CD4-positive, alpha-beta T cell treated with Interleukin-15 for 1 hour (primary cell): ENCODE results near the gene VWDE.
"Not testable (repeated sequence)": the region's sequence is repeated elsewhere in the genome, so short reads cannot be mapped to it uniquely, and the experiment has no call there.

Experiments
- DNase-seq: peaks from one replicate; pipeline ENCODE4 v3.0.0-alpha.2; 2020

The VWDE gene

DNA sequence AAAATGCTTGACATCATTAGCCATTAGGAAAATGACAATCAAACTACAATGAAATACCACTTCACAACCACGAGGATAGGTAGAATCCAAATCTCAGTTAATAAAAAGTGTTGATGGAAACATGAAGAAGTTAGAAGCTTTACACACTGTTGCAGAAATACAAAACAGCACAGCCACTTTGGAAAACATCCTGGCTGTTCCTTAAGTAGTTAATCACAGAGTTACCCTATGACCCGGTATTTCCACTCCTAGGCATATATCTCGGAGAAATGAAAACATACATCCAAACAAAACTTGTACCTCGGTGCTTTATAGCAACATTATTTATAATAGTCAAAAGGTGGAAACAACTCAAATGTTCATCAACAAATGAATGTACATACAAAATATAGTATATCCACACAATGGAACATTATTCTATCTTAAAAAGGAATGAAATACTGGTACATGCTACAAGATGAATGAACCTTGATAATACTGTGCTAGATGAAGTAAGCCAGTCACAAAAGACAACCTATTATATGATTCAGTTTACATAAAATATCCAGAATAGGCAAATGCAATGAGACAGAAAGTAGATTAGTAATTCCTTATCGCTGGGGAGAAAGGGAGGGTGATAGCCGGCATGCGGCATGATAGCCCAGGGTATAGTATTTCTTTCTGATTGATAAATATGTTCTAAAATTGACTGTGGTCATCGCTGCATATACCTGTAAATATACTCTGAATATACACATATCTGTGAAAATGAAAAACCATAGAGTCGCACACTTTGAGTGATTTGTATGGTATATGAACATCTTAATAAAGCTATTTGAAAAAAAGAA, 1.9 kb downstream of the VWDE start:
- DNase-seq, result no peak

DNA sequence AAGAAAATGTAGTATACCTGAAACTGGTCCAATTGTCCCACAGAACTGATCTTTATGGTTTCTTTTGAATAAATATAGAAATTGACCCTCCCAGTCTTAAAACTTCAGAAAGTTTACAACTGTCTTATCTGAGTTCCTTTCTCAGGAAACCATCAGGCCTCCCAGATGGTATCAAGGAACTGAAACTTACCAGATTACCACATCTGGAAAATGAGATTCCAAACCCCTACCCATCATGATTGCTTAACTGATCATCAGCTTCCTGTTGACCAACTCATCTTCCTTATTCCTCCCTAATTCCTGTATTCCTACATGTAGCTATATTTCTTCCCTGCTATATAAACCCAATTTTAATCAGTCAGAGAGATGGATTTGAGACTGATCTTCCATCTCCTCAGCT, 5.5 kb downstream of the VWDE start:
- no peak for DNase-seq

DNA sequence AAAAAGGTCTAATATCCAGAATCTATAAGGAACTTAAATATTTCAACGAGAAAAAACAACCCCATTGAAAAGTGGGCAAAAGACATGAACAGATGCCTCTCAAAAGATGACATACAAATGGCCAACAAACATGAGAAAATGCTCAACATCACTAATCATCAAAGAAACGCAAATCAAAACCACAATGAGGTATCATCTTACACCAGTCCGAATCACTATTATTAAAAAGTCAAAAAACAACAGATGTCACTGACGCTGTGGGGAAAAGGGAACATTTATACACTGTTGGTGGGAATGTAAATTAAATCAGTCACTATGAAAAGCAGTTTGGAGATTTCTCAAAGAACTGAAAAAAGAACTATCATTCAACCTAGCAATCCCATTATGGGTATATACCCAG, 6.0 kb downstream of the VWDE start:
- DNase-seq, result no peak

DNA sequence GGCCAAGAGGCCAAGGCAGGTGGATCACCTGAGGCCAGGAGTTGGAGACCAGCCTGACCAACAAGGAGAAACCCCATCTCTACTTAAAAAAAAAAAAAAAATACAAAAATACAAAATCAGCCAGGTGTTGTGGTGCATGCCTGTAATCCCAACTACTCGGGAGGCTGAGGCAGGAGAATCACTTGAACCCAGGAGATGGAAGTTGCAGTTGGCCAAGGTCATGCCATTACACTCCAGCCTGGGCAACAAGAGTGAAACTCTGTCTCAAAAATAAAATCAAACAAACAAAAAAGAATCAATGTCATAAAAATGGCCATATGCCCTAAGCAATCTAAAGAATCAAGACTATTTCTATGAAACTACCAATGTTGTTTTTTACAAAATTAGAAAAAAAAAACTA, 7.0 kb downstream of the VWDE start:
- DNase-seq, result not testable (repeated sequence)

DNA sequence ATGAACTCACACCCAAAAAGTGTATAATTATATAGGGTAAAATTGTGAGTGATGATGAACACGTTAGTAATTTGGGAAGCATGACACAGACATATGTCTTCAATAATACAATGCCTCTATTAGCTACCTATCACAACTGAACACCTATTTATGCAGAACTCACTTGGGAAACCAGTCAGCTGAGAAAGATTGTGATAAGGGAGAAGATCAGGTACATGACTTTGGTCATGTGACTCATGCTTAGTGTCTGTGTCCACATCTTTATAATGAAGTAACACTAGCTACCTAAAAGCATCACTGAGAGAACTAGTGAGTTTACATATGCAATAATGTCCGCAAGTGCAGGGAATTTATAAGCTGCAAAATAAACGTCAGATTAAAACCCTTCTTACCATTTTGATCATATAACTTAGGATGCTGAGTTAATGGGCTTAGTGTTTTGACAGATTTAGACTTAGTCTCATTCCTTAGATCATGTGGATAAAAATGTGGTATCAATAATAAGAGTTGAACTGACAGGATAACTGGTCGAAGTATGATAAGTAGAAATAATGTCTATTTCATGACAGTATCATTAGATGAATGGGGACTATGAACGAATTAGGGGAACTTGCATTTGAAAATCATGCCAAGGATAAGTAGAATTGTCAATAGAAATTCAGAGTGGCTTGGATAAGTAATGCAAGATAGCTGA, 11.6 kb downstream of the VWDE start:
- no peak for DNase-seq

DNA sequence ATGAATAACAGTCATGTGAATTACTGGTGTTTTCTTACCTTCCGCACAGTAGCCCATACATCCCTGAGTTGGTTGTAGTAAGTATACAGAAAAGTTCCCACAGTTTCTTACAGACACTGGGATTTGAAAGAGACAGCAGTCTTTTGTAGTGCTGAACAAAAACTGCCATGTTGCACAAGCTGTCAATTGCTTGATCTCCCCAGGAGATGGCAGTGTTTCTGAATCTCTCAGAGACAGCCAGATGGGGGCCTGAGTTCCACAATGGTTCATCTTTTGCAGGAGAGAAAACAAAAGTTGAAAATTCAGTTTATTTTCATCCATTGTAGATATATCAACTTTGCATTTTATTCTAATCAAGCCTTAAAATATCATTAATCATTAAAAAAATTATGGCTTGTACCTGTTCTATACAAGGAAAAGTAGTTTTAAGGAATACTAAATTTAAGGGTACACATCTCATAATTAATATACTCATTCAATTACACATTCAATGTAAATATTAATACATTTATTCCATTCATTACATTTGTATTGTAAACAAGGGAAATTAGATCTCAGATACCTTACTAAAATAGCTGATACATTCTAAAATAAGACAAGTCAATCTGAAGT, 14.5 kb downstream of the VWDE start:
- DNase-seq, result no peak

DNA sequence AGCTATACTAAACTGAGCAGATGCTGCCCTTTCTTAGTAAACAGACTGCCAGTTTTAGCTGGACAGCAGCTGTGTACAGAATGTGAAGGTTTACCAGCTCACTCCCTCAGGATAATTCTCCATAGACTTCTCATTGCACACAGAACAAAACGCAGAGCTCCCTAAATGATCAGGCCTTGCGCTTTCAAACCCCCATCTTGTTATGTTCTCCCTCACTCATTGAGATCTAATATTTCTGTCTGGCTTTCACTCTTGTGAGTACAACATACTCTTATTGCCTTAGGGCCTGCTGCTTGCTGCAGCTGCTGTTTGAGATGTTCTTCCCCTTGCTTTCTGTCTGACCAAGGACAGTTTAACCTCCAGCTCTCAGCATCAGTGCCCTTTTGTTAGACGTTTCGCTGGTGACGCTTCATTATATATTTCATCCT, 17.3 kb downstream of the VWDE start:
- DNase-seq, result no peak

DNA sequence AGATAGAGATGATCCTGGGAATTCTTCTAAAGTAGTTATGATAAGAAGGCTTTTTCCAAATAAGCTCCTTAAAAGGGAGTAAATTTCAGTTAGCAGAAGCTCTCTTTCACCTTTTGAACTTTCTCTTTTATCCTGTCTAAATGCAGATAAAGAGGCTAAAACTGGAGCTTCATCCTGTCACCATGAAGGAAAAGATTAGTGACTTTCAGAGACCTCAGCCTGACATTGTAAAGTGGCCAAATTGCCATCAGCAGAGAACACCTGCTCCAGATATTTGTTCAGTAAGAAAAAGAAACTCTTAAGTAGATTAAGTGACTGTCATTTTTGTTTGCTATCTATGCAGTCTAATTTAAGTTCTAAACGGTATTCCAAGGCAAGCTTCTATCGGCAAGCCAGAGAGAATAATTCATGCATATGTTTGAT, 18.3 kb downstream of the VWDE start:
- DNase-seq, result no peak

DNA sequence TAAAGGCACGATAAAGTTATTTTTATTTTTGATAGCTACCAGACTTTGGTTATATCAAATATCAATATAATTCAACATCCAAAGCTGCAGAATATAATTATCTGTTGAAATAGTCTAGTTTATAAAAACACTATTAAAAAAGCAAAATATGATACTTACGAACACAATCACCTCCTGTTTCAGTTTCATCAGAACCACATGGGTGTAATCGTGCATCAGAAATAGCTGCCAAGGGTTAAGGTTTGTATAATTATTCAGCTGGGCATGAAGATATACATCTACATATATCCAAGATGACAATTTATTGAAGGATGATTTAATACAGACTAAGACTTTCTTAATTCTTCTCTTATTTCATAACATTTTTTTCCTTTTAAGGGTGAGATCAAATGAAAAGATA, 20.3 kb downstream of the VWDE start:
- no peak for DNase-seq

DNA sequence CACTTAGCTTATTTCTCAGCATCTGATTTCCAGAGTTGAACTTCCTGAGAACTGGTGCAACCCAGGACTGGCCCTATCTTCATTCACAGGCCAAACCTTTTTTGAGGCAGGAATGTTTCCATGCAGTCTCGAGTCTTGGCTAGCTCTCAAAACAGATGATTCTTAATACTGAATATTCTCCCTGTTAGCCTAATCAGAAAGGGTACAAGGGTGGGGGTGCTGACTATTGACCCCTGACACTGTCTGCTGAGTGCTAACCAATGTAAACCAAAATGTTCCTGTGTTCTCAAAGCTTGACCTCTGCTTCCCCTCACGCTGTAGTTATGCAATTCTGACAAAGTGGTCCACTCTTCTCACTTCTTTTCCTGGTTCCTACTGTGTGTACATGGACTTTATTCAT, 25.3 kb downstream of the VWDE start:
- DNase-seq, result no peak

DNA sequence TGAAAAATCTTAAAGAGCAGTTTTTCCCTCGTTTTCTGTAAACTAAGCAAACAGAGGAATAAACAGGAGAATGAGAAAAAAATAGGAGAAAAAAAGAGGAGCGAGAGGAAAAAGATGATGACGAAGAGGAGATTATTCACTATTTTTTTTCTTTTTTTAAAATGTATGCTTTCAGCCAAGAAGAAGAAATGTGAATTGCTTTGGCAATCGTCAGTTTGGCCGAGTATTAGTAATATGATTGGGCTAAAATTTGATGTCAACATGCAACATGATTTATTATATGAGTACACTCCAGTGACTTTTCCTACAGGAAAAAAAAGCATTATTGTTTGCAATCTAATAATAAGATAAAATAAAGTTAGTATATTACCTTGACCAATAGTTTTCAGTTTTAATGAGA, 26.3 kb downstream of the VWDE start:
- DNase-seq, result no peak

DNA sequence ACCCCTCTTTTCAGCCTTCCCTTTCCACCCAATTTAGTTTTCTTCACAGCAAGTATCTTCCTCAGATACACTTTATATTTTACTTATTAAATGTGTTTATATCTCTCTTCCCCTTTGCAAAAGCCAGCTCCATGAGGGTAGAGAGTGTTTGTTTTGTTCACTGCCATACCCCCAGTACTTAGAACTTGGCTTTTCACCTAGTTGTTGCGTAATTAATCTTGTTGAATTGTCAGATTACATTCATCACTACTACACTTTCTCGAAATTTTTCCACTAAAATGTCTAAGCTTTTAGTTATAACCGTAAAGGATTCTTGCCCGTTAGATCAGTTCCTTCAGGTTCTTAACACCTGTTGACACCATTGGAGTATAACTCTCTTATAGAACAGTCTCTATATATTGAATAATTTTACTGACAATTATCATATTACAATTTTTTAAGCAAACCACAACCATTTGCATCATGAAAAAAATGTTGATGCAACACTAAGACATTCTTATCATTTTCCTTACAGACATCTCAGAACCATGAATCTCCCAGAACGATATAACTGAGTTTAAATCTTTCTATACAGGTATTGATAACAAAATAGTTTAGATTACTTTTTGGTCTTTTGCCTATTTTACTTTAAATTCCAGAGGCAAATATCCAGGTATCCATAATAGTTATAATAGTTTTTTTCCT, 29.9 kb downstream of the VWDE start:
- no peak for DNase-seq

DNA sequence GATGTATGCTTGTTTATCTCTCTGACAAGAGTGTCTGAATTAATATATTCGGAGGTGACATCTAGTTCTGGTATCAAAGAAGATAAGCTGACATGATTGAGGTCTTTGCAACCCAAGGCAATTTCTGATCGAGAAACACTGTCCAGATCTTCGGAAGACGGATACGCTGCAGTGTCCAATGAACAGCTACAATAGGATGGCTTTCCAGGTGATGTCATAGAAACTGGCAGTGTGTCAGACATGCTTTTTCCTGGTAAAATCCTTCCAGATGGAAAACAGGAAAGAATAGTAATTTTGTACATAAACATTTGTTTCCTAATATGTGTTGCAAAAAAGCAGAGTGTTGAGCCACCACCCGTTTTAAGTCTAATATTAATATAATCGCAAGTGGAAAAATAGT, 33.4 kb downstream of the VWDE start:
- DNase-seq, result no peak

DNA sequence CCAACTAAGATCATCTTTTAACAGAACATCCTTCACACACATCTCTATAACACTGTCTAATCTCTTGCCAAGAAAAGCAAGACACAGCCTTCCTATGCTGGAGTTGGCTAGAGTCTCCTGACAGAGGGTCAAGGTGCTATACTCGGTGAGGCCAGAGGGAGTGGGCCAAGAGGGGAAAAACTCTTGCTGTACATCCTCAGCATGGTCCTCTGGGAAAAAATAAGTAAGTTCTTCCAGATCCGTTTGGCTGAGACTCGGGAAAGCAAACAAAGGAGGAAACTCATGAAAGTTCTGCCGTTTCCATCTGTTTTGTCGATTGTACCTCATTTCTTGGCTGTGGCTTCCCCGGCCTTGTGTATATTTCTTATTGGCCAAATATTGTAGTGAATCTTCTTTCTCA, 33.9 kb downstream of the VWDE start:
- DNase-seq, result no peak

DNA sequence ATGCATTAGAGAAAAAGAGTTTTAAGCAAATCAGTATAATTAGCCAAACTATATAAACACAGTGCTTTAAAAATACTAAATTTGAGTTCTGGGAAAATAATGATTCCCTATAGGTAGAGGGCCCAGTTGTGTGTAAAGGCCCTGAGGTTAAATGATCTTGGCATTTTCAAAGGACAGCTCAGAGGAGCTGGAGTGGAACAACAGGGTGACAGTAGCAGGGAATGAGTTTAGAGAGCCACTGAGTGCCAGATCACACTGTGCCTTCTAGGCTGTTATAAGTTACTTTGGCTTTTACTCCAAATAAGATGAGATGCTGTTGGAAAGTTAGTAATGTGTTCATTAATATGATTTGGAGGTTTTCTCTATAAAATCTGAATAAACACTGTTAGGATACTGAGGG, 34.6 kb downstream of the VWDE start:
- no peak for DNase-seq

DNA sequence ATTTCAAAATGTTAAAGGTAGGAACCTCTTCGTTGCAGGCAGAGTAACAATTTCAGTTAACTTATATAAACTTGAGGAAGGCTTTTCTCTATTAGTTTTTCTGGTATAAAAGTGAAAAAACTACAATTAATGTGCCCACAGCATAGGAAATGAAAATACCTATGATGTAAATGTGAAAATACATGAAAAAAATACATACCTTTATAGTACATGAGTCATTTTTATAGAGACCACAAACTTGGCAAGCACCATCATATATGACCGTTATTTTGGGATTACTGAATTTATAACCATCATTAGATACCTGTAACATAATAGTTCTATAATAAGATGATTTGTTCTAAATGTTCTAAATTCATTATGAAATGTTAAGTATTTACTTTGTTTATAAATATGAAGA, 42.7 kb downstream of the VWDE start:
- no peak for DNase-seq

DNA sequence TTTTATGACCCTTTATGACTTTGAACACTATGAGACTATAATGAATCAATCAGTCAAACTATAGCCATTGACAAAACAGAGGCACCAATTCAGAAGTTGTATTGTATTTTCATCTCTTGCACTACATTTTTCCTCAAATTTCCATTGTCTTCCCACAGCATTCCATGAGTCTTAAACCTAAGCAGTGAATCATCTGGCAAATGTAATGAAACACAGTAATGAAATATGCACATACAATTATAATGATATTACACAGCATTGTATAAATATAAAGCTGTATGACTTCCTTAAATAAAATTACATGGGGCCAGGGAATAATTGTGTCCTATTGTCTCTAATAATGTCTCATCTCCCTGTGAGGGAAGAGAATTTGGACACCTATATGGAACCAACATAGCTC, 45.0 kb downstream of the VWDE start:
- no peak for DNase-seq

DNA sequence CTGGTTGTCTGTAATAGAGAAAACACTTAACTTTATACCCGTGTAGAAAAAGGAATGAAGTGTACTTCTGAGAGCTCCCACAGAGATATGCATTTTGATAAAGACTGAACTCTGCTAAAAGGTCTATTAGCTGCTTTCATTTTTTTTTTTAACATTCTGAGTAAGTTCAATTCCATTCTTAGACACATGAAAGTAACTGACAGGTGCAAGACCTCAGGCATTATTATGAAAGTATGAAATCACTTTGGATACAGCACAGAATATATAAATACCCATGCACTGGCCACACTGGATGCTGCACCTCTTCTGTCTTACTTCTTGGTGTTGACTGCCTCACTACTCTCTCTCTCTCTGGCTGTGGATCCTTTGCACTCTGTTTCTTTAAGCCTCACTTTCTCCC, 46.2 kb downstream of the VWDE start:
- no peak for DNase-seq

DNA sequence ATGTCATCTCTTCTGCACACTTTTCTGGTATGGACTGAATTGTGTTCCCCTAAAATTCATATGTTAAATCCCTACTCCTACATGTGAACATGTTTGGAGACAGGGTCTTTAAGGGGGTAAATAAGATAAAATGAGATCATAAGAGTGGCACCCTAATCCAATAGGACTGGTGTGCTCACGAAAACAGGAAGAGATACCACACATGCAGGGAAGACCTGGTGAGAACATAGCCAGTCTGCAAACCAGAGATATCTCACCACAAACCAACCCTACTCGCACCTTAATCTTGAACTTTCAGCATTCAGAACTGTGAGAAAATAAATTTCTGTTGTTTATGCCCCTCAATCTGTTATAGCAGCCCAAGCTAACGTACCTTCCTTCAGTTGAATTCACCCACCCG, 51.8 kb downstream of the VWDE start:
- DNase-seq, result no peak

DNA sequence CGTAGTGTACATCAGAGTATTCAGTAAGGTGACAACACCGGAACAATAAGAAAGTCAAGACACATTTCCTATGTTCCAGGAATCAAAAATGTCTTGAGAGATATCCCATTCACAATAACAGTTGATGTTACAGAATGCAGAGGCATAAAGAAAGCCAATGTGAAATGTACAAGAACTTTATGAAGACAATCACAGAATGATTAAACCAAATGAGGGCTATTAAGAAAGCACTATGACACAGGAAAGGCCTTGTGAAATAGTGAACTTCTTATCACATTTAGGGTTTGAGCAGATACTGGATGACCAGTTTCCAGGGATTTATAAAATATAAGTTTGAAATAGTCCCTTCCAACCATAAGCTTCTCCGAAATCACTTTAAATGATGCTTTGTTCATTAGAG, 52.7 kb downstream of the VWDE start:
- DNase-seq, result no peak

DNA sequence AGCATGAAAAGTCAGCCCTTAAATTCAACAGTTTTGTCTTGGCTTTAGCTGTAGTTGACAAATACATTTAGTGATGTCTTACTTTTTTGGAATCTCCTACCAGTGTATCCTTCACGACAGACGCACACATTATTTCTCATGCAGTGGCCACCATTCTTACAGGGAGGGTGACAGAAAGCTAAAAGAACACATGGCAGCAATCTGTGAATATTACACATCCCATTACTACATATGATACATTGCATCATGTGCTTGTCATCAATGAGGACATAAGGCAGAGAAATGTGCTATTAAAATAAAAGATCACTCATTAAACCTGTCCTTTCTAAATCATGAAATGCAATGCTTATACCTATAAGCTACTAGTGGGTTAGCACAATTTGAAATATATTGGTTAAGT, 66.6 kb downstream of the VWDE start:
- no peak for DNase-seq

DNA sequence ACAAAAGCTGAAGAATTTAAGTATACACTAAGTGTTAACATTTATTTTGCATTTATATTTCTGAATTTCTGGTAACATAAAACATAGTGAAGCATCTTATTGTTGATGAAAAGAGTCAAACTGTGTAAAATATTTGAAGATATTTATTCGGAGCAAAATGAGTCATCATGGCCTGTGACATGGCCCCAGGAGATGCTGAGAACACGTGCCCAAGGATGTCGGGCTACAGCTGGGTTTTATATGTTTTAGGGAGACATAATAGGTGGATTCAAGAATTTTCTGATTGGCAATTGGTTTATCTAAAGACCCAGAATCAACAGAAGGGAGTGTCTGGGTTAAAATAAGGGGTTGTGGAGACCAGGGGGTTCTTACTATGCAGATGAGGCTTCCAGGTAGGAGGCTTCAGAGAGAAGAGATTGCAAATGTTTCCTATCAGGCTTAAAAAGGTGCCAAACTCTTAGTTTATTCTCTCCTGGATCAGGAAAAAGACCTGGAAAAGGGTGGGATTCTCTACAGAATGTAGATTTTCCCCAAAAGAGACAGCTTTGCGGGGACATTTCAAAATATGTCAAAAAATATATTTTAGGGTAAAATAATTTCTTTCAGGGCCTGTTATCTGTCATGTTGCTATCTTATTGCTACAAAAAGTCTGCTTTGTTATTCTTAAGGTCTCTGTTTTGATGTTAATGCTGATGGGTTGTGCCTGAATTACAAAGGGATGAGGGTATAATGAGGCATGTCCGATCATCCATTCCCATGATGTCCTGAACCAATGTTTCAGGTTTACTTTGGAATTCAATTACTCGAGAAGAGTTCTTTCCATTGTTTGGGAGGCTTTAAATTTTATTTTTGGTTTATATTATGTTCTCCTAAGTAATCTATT, 74.5 kb downstream of the VWDE start:
- DNase-seq, result no peak

DNA sequence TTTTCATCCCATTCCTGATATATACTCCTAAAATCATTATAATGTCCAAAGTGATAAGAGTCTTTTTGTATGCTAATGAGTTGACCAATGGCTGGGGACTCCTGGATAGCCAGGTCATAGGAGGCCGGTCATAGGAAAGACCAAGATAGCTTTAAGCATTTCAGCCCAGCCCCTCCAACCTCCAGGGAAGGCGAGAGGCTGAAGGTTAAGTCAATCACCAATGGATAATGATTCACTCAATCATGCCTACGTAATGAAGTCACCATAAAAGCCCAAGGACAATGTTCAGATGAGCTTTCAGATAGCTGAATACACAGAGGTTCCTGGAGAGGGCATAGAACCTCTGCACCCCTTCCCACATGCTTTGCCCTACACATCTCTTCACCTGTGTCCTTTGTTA, 75.7 kb downstream of the VWDE start:
- no peak for DNase-seq
